Trophoblast cell (in vitro differentiated cells and primary cell): Measurements from ENCODE around the gene POU4F1.

Experiments
- DNase-seq, 2 donors: peaks; one replicate each; pipeline ENCODE4 v3.0.0-alpha.2; 2016
- H2AFZ ChIP-seq: 2 replicates; pipeline ENCODE4 v1.6.1; 2013; ENCODE audit warnings: low read length, moderate library complexity, mild to moderate bottlenecking; ENCODE audit not compliant: insufficient read depth, poor library complexity
- H2AK5ac ChIP-seq: 2 replicates; pipeline ENCODE4 v1.6.1; 2013; ENCODE audit warnings: mild to moderate bottlenecking, low read length
- H2BK120ac ChIP-seq: 2 replicates; pipeline ENCODE4 v1.6.1; 2013; ENCODE audit warnings: low read length, mild to moderate bottlenecking, moderate library complexity; ENCODE audit not compliant: insufficient read depth, poor library complexity
- H2BK12ac ChIP-seq: 2 replicates; pipeline ENCODE4 v1.6.1; 2013; ENCODE audit warnings: mild to moderate bottlenecking, low read length, moderate library complexity
- H2BK5ac ChIP-seq: 2 replicates; pipeline ENCODE4 v1.6.1; 2013; ENCODE audit warnings: low read length, low read depth, moderate library complexity, mild to moderate bottlenecking; ENCODE audit not compliant: poor library complexity
- H3K14ac ChIP-seq: 2 replicates; pipeline ENCODE4 v1.6.1; 2013; ENCODE audit warnings: mild to moderate bottlenecking, low read length
- H3K18ac ChIP-seq: 2 replicates; pipeline ENCODE4 v1.6.1; 2013; ENCODE audit warnings: mild to moderate bottlenecking, low read length
- H3K23ac ChIP-seq: 2 replicates; pipeline ENCODE4 v1.6.1; 2013; ENCODE audit warnings: low read length
- H3K27ac ChIP-seq: 2 replicates; pipeline ENCODE4 v1.5.1; 2013; ENCODE audit warnings: low read depth, mild to moderate bottlenecking, inconsistent platforms, low read length, moderate library complexity
- H3K27me3 ChIP-seq: 2 replicates; pipeline ENCODE4 v1.6.1; 2013; ENCODE audit warnings: inconsistent platforms, mild to moderate bottlenecking, low read length, moderate library complexity; ENCODE audit not compliant: insufficient read depth
- H3K36me3 ChIP-seq, 2 experiments: 1 replicate in 1 of 2; 2 replicates in 1 of 2; pipeline ENCODE4 v1.6.1; 2013; ENCODE audit warnings: low read length in 2 of 2, mild to moderate bottlenecking in 2 of 2, moderate library complexity in 1 of 2; ENCODE audit not compliant: insufficient read depth in 2 of 2, control insufficient read depth in 1 of 2
- H3K4ac ChIP-seq: 2 replicates; pipeline ENCODE4 v1.6.1; 2013; ENCODE audit warnings: low read depth, mild to moderate bottlenecking, low read length, moderate library complexity
- H3K4me1 ChIP-seq, 2 experiments: 1 replicate in 1 of 2; 2 replicates in 1 of 2; pipeline ENCODE4 v1.6.1; 2013; ENCODE audit warnings: low read length in 2 of 2, mild to moderate bottlenecking in 2 of 2, moderate library complexity in 1 of 2; ENCODE audit not compliant: insufficient read depth in 2 of 2, control insufficient read depth in 1 of 2
- H3K4me2 ChIP-seq: 2 replicates; pipeline ENCODE4 v1.6.1; 2013; ENCODE audit warnings: inconsistent platforms, mild to moderate bottlenecking, low read length, moderate library complexity
- H3K4me3 ChIP-seq: 2 replicates; pipeline ENCODE4 v1.5.1; 2013; ENCODE audit warnings: mild to moderate bottlenecking, low read depth, low read length, inconsistent platforms
- H3K79me1 ChIP-seq: one replicate; pipeline ENCODE4 v1.6.1; 2013; ENCODE audit warnings: low read length
- H3K79me2 ChIP-seq: 2 replicates; pipeline ENCODE4 v1.6.1; 2013; ENCODE audit warnings: low read length, mild to moderate bottlenecking; ENCODE audit not compliant: control insufficient read depth, insufficient read depth, poor library complexity
- H3K9ac ChIP-seq: 2 replicates; pipeline ENCODE4 v1.6.1; 2013; ENCODE audit warnings: mild to moderate bottlenecking, low read length
- H3K9me3 ChIP-seq: 2 replicates; pipeline ENCODE4 v1.6.1; 2013; ENCODE audit warnings: low read depth, mild to moderate bottlenecking, control low read depth, inconsistent platforms, low read length; ENCODE audit not compliant: insufficient read depth
- H4K12ac ChIP-seq: 2 replicates; pipeline ENCODE4 v1.6.1; 2013; ENCODE audit warnings: low read depth, mild to moderate bottlenecking, low read length, moderate library complexity
- H4K8ac ChIP-seq: 2 replicates; pipeline ENCODE4 v1.6.1; 2013; ENCODE audit warnings: low read depth, mild to moderate bottlenecking, low read length, moderate library complexity
- H4K91ac ChIP-seq: one replicate; pipeline ENCODE4 v1.6.1; 2013; ENCODE audit warnings: low read depth, mild to moderate bottlenecking, low read length, moderate library complexity
- WGBS: extraction: QIAGEN DNeasy Blood & Tissue Kit; methylation state at CpG from one replicate; pipeline ENCODE4 v1.1.7; 2013; ENCODE audit warnings: missing lambda C conversion rate; ENCODE audit not compliant: insufficient read length, insufficient coverage; ENCODE audit errors: extremely low coverage; 5-methylcytosine and 5-hydroxymethylcytosine counted together

Gene POU4F1

GRCh38 chr13:78609464-78610205 lies 6.3 kb upstream of the POU4F1 start:
- Histone ChIP-seq H3K14ac (no peak overlapping the region), H3K9ac (no peak overlapping the region), H4K91ac (no peak overlapping the region), H3K79me1 (no peaks in the 10 kb centered on the region), H3K79me2 (no peaks in the 10 kb centered on the region), H3K4ac (no peak overlapping the region), H3K4me2 (peak overlapping the region; percentile 73), H3K4me1 (peaks cover 10 to 11% of the 10 kb centered on the region in 2 experiments), H3K9me3 (peaks cover 5% of the 10 kb centered on the region), H2AFZ (peak overlapping the region; percentile 35), H3K4me3 (peak overlapping the region; percentile 59), H3K36me3 (no peaks in the 10 kb centered on the region), H3K27ac (no peak overlapping the region), H2BK120ac (no peak overlapping the region), H2BK5ac (no peak overlapping the region), H2AK5ac (no peak overlapping the region), H3K27me3 (peaks cover 57% of the 10 kb centered on the region), H4K12ac (no peak overlapping the region), H3K23ac (no peak overlapping the region), H3K18ac (no peak overlapping the region), H2BK12ac (no peak overlapping the region), H4K8ac (no peak overlapping the region)
- no peak for DNase-seq
- no CpG with 5 or more reads among the region's 33 CpGs for WGBS

GRCh38 chr13:78608688-78609463 lies 5.5 kb upstream of the POU4F1 start:
- H3K4me3 ChIP-seq, result peak overlapping the region; percentile 59
- no peak overlapping the region for H3K4ac ChIP-seq
- WGBS, result no CpG with 5 or more reads among the region's 54 CpGs
- no peak overlapping the region for H2BK5ac ChIP-seq
- peaks cover 10 to 11% of the 10 kb centered on the region in 2 experiments for H3K4me1 ChIP-seq
- H3K4me2 ChIP-seq, result peak overlapping the region; percentile 73
- no peak overlapping the region for H2AK5ac ChIP-seq
- H4K91ac ChIP-seq, result no peak overlapping the region
- H3K36me3 ChIP-seq, result no peaks in the 10 kb centered on the region
- H3K9ac ChIP-seq, result no peak overlapping the region
- no peak overlapping the region for H4K12ac ChIP-seq
- no peak overlapping the region for H2BK12ac ChIP-seq
- peaks cover 63% of the 10 kb centered on the region for H3K27me3 ChIP-seq
- H3K9me3 ChIP-seq, result peaks cover 5% of the 10 kb centered on the region
- no peaks in the 10 kb centered on the region for H3K79me2 ChIP-seq
- H3K23ac ChIP-seq, result no peak overlapping the region
- no peaks in the 10 kb centered on the region for H3K79me1 ChIP-seq
- no peak overlapping the region for H3K14ac ChIP-seq
- no peak overlapping the region for H2BK120ac ChIP-seq
- H3K27ac ChIP-seq, result no peak overlapping the region
- no peak overlapping the region for H2AFZ ChIP-seq
- no peak overlapping the region for H3K18ac ChIP-seq
- no peak for DNase-seq
- no peak overlapping the region for H4K8ac ChIP-seq

DNA sequence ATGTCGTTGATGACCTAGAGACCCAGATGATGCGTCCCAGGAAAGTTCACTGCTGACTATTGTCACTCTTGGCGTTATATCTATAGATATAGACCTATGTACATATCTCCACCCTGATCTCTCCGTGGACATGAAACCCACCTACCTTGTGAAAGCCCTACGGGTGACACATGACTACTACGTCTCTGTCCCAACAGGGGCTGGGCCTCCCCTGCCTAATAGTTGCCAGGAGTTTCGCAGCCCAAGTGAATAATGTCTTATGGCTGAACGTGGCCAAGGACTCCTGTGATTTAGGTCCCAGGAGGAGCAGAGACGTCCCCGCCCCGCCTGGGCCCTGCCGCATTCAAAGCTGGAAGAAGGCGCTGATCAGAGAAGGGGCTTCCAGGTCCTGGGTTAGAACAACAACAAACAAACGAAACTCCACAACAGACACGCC lies 4.9 kb upstream of the POU4F1 start:
- no peak overlapping the region for H4K91ac ChIP-seq
- no CpG with 5 or more reads among the region's 15 CpGs for WGBS
- H3K18ac ChIP-seq, result no peak overlapping the region
- DNase-seq, result no peak
- no peak overlapping the region for H4K8ac ChIP-seq
- H2BK120ac ChIP-seq, result no peak overlapping the region
- no peak overlapping the region for H2BK5ac ChIP-seq
- no peak overlapping the region for H2BK12ac ChIP-seq
- H3K14ac ChIP-seq, result no peak overlapping the region
- peaks cover 69% of the 10 kb centered on the region for H3K27me3 ChIP-seq
- H3K4ac ChIP-seq, result no peak overlapping the region
- H3K9me3 ChIP-seq, result peaks cover 9% of the 10 kb centered on the region
- peaks cover 11 to 15% of the 10 kb centered on the region in 2 experiments for H3K4me1 ChIP-seq
- no peak overlapping the region for H4K12ac ChIP-seq
- no peak overlapping the region for H3K23ac ChIP-seq
- no peak overlapping the region for H3K9ac ChIP-seq
- H3K4me3 ChIP-seq, result no peak overlapping the region
- H3K36me3 ChIP-seq, result no peaks in the 10 kb centered on the region
- H2AK5ac ChIP-seq, result no peak overlapping the region
- no peak overlapping the region for H3K27ac ChIP-seq
- no peaks in the 10 kb centered on the region for H3K79me1 ChIP-seq
- H3K4me2 ChIP-seq, result peak overlapping the region; percentile 62
- H2AFZ ChIP-seq, result no peak overlapping the region
- H3K79me2 ChIP-seq, result no peaks in the 10 kb centered on the region

GRCh38 chr13:78607409-78608251 lies 4.3 kb upstream of the POU4F1 start:
- Histone ChIP-seq H2BK5ac (no peak overlapping the region), H2BK12ac (no peak overlapping the region), H4K8ac (no peak overlapping the region), H2AFZ (no peak overlapping the region), H3K4ac (no peak overlapping the region), H3K9ac (no peak overlapping the region), H4K12ac (no peak overlapping the region), H3K23ac (no peak overlapping the region), H3K4me1 (peaks cover 14 to 20% of the 10 kb centered on the region in 2 experiments), H2BK120ac (no peak overlapping the region), H3K27me3 (peaks cover 75% of the 10 kb centered on the region), H3K79me1 (no peaks in the 10 kb centered on the region), H3K4me2 (peak overlapping the region; percentile 37), H3K36me3 (no peaks in the 10 kb centered on the region), H3K4me3 (no peak overlapping the region), H2AK5ac (no peak overlapping the region), H3K9me3 (peaks cover 9% of the 10 kb centered on the region), H4K91ac (no peak overlapping the region), H3K14ac (no peak overlapping the region), H3K79me2 (no peaks in the 10 kb centered on the region), H3K18ac (no peak overlapping the region), H3K27ac (no peak overlapping the region)
- WGBS, result no CpG with 5 or more reads among the region's 42 CpGs
- no peak for DNase-seq
